Activated CD4-positive, alpha-beta T cell treated with anti-CD3 and anti-CD28 coated beads, Interleukin-2, amount 50 U/mL, for 24 hours (primary cell): ENCODE data around the gene POP7.
"Not testable (repeated sequence)": the region's sequence is repeated elsewhere in the genome, so short reads cannot be mapped to it uniquely, and the experiment has no call there.

Experiments
- DNase-seq, 2 donors: peaks; one replicate each; pipeline ENCODE4 v3.0.0-alpha.2; 2020; ENCODE audit warnings: low read depth in 1 of 2, low spot score in 1 of 2

The POP7 gene

DNA sequence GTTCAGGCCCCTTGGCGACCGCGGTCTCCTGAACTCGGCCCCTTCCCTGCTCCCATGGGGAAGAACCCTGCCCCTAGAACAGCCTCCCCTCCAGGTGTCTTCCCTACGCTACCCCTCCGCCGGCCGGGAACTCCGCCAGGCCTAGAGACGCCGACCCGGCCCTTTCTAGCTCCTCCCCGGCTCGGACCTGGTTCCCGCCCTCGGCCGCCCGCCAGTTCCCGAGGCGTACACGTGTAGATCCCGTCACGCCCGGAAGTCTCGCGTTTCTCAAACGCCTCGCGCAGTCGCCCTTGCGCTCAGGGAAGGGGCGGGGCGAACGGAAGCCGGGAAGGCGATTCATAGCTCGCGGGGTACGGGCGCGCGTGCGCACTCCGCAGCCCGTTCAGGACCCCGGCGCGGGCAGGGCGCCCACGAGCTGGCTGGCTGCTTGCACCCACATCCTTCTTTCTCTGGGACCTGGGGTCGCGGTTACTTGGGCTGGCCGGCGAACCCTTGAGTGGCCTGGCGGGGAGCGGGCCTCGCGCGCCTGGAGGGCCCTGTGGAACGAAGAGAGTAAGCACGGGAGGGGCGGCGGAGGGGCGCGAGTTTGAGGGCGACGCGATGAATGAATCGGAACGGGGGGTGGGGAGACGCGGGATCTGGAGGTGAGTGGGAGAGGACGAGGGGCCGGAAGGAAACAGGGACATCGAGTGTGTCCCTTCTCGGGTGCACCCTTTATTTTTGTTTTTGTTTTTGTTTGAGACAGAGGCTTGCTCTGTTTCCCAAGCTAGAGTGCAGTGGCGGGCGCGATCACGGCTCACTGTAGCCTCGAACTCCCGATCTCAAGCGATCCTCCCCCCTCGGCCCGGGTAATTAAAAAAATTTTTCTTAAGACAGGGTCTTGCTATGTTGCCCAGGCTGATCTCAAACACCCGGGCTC is at the start of gene POP7:
Gene POP7, plus strand, starts transcription at position 369 of the 919 bp plus-strand sequence. CDS start 710 bp downstream, outside the sequence.
- DNase-seq: peak; percentile 98 to 99

- not testable (repeated sequence) for DNase-seq
Observed at GRCh38 chr7:100662194-100662776, 43.6 kb upstream of the POP7 start.

- DNase-seq: no peak
Observed at GRCh38 chr7:100665168-100665726, 40.7 kb upstream of the POP7 start.

DNA sequence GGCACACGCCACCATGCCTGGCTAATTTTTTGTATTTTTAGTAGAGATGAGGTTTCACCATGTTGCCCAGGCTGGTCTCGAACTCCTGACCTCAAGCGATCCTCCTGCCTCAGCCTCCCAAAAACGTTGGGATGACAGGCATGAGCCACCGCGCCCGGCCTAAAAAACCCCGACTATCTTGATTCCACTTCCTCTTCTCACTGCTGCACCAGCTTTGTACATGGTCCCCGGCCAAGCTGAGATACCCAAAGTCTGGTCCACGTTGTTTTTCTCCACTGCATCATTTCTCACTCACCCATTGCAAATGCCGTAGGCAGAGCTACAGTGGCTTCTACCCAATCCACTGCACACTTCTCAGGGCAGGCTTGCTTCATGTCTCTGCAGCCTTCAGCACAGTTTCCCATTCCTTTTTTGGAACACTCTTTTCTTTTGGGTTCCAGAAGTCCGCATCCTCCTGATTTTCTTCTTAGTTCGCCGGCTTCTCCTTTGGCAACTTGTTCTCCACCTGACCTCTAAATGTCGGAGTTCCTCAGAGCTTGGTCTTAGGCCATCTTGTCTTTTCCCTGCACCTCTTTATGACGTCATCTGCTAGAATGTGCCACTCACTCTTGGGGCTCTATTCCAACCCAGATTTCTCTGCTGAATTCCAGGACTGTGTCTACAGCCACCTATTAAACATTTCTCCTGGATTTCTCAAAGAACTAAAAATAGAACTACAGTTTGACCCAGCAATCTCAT is 38.4 kb upstream of the POP7 start:
- no peak for DNase-seq

DNA sequence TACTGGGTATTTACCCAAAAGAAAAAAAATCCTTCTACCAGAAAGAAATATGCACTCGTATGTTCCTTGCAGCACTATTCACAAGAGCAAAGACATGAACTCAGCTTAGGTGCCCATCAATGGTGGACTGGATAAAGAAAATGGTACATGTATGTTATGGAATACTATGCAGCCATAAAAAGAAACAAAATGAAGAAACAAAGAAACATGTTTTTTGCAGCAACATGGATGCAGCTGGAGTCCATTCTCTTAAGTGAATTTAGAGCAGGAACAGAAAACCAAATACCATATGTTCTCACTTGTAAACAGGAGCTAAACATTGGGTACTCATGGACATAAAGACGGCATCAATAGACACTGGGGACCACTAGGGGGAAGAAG is 37.9 kb upstream of the POP7 start:
- no peak for DNase-seq

DNA sequence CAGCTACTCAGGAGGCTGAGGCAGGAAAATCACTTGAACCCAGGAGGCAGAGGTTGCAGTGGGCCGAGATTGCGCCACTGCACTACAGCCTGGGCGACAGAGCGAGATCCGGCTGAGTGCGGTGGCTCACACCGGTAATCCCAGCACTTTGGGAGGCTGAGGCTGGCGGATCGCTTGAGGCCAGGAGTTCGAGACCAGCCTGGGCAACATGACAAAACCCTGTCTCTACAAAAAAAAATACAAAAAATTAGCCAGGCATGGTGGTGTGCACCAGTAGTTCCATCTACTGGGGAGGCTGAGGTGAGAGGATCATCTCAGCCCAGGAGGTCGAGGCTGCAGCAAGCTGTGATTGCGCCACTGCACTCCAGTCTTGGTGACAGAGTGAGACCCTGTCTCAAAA is 36.8 kb upstream of the POP7 start:
- DNase-seq: not testable (repeated sequence)

DNA sequence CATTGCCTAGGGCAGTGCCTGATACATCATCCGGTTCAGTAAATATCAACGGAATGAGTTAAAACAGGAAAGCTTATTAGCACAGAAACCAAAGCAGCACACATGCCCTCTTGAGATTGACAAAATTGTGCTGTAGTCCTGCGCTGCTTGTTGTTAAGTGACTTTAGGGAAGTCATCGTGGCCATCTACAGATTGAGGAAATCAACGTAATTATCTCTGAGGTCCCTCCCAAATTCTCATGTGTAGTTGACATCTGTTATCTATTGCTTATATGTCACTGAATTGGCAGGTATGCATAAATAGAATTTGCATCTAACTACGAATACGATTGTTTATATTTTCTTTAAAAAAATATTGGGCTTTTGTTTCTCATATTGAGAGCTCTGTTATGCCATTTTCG is 35.8 kb upstream of the POP7 start:
- DNase-seq: no peak

- DNase-seq: no peak
Observed at GRCh38 chr7:100671353-100672327, 34.3 kb upstream of the POP7 start.

- DNase-seq: peak; percentile 98 to 99
Observed at GRCh38 chr7:100673302-100673941, 32.5 kb upstream of the POP7 start, which contains the start of gene GNB2. Gene GNB2 (plus strand): TSS chr7:100673740. CDS start chr7:100676266, 2,526 bp downstream.

- DNase-seq: no peak
Observed at GRCh38 chr7:100673942-100674410, 31.9 kb upstream of the POP7 start.

DNA sequence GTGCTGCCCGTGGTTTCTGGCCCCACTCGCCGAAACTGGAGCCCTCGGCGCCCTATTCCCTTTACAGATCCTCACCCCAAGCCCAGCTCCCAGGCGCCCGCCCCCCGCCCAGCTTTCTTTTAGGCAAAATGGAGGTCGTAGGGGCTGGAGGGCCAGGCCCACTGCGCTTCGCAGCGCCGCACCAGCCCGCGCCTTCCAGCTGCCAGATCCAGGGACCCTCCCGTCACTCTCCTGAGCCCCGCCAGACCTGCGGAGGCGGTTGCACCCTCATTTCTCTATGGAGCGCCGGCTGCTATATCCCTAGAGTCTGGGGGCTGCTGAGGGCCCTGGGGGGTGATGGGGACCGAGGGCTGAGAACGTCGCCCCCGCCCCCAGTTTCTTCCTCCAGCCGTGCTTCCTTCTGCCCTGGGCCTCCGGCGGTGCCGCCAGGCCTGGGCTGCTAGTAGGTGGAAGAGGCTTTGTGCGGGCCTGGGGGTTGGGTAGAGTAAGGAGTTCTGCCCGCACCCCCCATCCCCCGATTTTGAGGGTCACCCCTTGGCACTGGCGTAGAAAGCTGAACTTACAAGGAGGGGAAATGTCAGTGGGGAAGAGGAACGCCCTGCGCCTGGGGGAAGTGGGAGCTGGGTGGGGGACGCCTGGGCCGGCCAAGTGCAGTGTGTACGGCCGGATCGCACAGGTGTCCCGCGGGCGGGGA is 31.4 kb upstream of the POP7 start:
- DNase-seq: no peak

GRCh38 chr7:100675105-100675451 is 30.8 kb upstream of the POP7 start:
- no peak for DNase-seq

DNA sequence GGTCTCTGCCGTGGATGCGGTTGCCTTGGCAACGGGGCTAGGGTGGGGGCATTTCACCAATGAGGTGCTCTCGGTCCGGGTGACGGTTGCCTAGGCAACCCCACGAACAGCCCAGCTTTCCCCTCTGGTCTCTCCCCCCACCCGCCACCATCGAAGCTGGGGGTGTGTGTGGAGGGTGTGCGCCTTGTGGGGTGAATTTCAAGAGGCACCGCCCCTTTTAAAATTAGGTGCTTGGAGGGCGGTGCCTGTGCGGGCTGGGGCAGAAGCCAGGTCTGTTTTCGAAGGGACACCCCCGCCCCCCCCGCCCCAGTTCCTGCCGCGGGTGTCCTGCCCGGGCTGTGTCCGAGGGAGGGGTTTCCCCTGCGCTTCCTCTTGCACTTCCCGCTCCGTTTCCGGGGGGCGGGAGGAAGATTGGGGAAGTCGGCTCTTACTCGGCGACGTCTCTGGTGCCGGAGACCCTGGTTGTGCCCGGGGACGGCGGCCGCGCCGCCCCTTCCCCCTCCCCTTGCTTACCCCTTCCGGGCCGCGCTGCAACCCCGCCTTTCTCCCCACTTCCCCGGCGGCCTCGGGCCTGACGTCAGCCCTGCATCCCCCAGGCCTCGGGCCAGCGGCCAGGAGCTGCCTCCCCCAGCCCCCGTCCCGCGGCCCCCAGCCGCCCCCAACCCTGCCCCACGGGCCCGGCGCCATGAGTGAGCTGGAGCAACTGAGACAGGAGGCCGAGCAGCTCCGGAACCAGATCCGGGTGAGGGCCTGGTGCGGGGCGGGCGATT is 30.2 kb upstream of the POP7 start:
- DNase-seq: peak; percentile 46 to 69

- DNase-seq: no peak
Observed at GRCh38 chr7:100676501-100677306, 29.2 kb upstream of the POP7 start.

DNA sequence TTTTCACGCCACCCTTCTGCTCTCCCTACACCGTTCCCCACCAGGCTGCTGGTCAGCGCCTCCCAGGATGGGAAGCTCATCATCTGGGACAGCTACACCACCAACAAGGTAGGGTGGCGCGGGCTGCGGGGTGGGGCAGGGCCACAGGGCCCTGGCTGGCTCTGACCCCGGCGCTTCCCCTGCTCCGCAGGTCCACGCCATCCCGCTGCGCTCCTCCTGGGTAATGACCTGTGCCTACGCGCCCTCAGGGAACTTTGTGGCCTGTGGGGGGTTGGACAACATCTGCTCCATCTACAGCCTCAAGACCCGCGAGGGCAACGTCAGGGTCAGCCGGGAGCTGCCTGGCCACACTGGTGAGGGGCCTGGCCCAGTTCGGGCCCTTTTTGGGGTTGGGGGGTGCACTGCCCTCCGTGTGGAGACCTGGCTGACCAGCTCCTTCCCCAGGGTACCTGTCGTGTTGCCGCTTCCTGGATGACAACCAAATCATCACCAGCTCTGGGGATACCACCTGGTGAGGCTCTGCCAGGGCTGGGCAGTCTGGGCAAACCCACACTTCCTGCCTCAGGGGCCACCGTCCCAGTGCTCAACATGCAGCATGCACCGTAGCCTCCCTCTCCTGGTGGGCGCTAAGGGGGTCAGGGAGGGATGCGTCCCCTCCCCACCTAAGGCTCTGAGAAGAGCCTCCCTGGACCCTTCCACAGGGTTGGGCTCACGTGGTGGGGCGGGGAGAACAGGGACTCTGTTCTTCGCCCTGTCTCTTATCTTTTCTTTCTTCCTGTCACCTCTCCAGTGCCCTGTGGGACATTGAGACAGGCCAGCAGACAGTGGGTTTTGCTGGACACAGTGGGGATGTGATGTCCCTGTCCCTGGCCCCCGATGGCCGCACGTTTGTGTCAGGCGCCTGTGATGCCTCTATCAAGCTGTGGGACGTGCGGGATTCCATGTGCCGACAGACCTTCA is 28.3 kb upstream of the POP7 start:
- DNase-seq: no peak

DNA sequence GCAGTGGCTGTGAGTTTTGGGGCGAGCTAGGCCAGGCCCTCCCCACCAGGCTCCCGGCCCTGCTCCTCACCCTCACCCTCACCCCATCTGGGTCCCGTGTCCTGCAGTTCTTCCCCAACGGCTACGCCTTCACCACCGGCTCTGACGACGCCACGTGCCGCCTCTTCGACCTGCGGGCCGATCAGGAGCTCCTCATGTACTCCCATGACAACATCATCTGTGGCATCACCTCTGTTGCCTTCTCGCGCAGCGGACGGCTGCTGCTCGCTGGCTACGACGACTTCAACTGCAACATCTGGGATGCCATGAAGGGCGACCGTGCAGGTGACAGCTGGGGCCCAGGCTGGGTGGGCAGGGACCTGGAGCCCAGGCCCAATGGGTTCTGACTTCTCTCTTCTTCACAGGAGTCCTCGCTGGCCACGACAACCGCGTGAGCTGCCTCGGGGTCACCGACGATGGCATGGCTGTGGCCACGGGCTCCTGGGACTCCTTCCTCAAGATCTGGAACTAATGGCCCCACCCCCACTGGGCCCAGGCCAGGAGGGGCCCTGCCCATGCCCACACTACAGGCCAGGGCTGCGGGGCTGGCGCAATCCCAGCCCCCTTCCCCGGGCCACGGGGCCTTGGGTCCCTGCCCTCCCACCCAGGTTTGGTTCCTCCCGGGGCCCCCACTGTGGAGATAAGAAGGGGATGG is 27.5 kb upstream of the POP7 start:
- no peak for DNase-seq
